Measurements from ENCODE around the gene PTN.
"Not testable (repeated sequence)": the region's sequence is repeated elsewhere in the genome, so short reads cannot be mapped to it uniquely, and the experiment has no call there.

PTN gene

GRCh38 chr7:137258552-137258951 lies 85.0 kb downstream of the PTN start:
- Mint-ChIP-seq H3K27ac (no peak overlapping the region), H3K4me1 (no peaks in the 10 kb centered on the region), H3K9me3 (peaks cover 3% of the 10 kb centered on the region), H3K27me3 (no peaks in the 10 kb centered on the region), H3K36me3 (no peaks in the 10 kb centered on the region), H3K4me3 (no peak overlapping the region)
- ATAC-seq, result no peak

- no peak for ATAC-seq
- no peaks in the 10 kb centered on the region for H3K9me3 Mint-ChIP-seq
- H3K27me3 Mint-ChIP-seq, result no peaks in the 10 kb centered on the region
- no peaks in the 10 kb centered on the region for H3K36me3 Mint-ChIP-seq
- no peaks in the 10 kb centered on the region for H3K4me1 Mint-ChIP-seq
- no peak overlapping the region for H3K4me3 Mint-ChIP-seq
- no peak overlapping the region for H3K27ac Mint-ChIP-seq
Measured at GRCh38 chr7:137254766-137255165, 88.8 kb downstream of the PTN start.

GRCh38 chr7:137245890-137246289 lies 97.6 kb downstream of the PTN start:
- Mint-ChIP-seq H3K9me3 (peaks cover under 1% of the 10 kb centered on the region), H3K36me3 (no peaks in the 10 kb centered on the region), H3K27ac (no peak overlapping the region), H3K27me3 (no peaks in the 10 kb centered on the region), H3K4me1 (no peaks in the 10 kb centered on the region), H3K4me3 (no peak overlapping the region)
- ATAC-seq, result no peak

- no peaks in the 10 kb centered on the region for H3K36me3 Mint-ChIP-seq
- peaks cover 2% of the 10 kb centered on the region for H3K9me3 Mint-ChIP-seq
- no peak overlapping the region for H3K4me3 Mint-ChIP-seq
- no peak for ATAC-seq
- H3K27me3 Mint-ChIP-seq, result no peaks in the 10 kb centered on the region
- no peak overlapping the region for H3K27ac Mint-ChIP-seq
- no peaks in the 10 kb centered on the region for H3K4me1 Mint-ChIP-seq
Measured at GRCh38 chr7:137245186-137245585, 98.3 kb downstream of the PTN start.

- no peaks in the 10 kb centered on the region for H3K27me3 Mint-ChIP-seq
- H3K27ac Mint-ChIP-seq, result no peak overlapping the region
- no peaks in the 10 kb centered on the region for H3K4me1 Mint-ChIP-seq
- H3K4me3 Mint-ChIP-seq, result no peak overlapping the region
- H3K9me3 Mint-ChIP-seq, result peaks cover 2% of the 10 kb centered on the region
- no peak for ATAC-seq
- no peaks in the 10 kb centered on the region for H3K36me3 Mint-ChIP-seq
Measured at GRCh38 chr7:137243741-137244140, 99.8 kb downstream of the PTN start.

- no peak for ATAC-seq
- H3K27ac Mint-ChIP-seq, result no peak overlapping the region
- H3K4me3 Mint-ChIP-seq, result no peak overlapping the region
- H3K36me3 Mint-ChIP-seq, result no peaks in the 10 kb centered on the region
- H3K27me3 Mint-ChIP-seq, result no peaks in the 10 kb centered on the region
- H3K4me1 Mint-ChIP-seq, result no peaks in the 10 kb centered on the region
- peaks cover 2% of the 10 kb centered on the region for H3K9me3 Mint-ChIP-seq
Measured at GRCh38 chr7:137242616-137243015, 100.9 kb downstream of the PTN start.

GRCh38 chr7:137241655-137242360 lies 101.7 kb downstream of the PTN start:
- no peak overlapping the region for H3K27ac Mint-ChIP-seq

GRCh38 chr7:137239186-137239585 lies 104.3 kb downstream of the PTN start:
- H3K27ac Mint-ChIP-seq, H3K4me1 Mint-ChIP-seq, H3K9me3 Mint-ChIP-seq, H3K36me3 Mint-ChIP-seq, H3K4me3 Mint-ChIP-seq, ATAC-seq, H3K27me3 Mint-ChIP-seq: not testable (repeated sequence)

More at GRCh38 chr7:137241655-137242360, 101.7 kb downstream of the PTN start:
- H3K4me3 Mint-ChIP-seq, result no peak overlapping the region
- no peaks in the 10 kb centered on the region for H3K36me3 Mint-ChIP-seq
- no peak for ATAC-seq
- H3K27me3 Mint-ChIP-seq, result no peaks in the 10 kb centered on the region
- peaks cover 2% of the 10 kb centered on the region for H3K9me3 Mint-ChIP-seq
- H3K4me1 Mint-ChIP-seq, result no peaks in the 10 kb centered on the region

- H3K4me1 Mint-ChIP-seq, result no peaks in the 10 kb centered on the region
- H3K4me3 Mint-ChIP-seq, result no peak overlapping the region
- no peaks in the 10 kb centered on the region for H3K36me3 Mint-ChIP-seq
- no peak for ATAC-seq
- H3K9me3 Mint-ChIP-seq, result peaks cover 7% of the 10 kb centered on the region
- H3K27me3 Mint-ChIP-seq, result no peaks in the 10 kb centered on the region
- H3K27ac Mint-ChIP-seq, result no peak overlapping the region
Measured at GRCh38 chr7:137235434-137235833, 108.1 kb downstream of the PTN start.

- no peak for ATAC-seq
- Mint-ChIP-seq H3K4me3 (no peak overlapping the region), H3K4me1 (no peaks in the 10 kb centered on the region), H3K27me3 (no peaks in the 10 kb centered on the region), H3K9me3 (peaks cover 7% of the 10 kb centered on the region), H3K36me3 (no peaks in the 10 kb centered on the region), H3K27ac (no peak overlapping the region)
Measured at GRCh38 chr7:137231167-137231566, 112.4 kb downstream of the PTN start.

GRCh38 chr7:137221467-137221866 lies 122.1 kb downstream of the PTN start:
- Mint-ChIP-seq H3K27me3 (no peaks in the 10 kb centered on the region), H3K27ac (no peak overlapping the region), H3K36me3 (no peaks in the 10 kb centered on the region), H3K4me1 (no peaks in the 10 kb centered on the region), H3K9me3 (peaks cover 8% of the 10 kb centered on the region), H3K4me3 (no peak overlapping the region)
- ATAC-seq, result peak; percentile 39

- Mint-ChIP-seq H3K27ac (no peak overlapping the region), H3K27me3 (no peaks in the 10 kb centered on the region), H3K4me3 (no peak overlapping the region), H3K4me1 (no peaks in the 10 kb centered on the region), H3K9me3 (peaks cover 10% of the 10 kb centered on the region), H3K36me3 (no peaks in the 10 kb centered on the region)
- ATAC-seq, result no peak
Measured at GRCh38 chr7:137213744-137214143, 129.8 kb downstream of the PTN start.

GRCh38 chr7:137209151-137209817 lies 134.2 kb downstream of the PTN start:
- no peak overlapping the region for H3K4me3 Mint-ChIP-seq
- H3K9me3 Mint-ChIP-seq, result peaks cover 9% of the 10 kb centered on the region
- no peak for ATAC-seq
- H3K27ac Mint-ChIP-seq, result no peak overlapping the region
- H3K4me1 Mint-ChIP-seq, result no peaks in the 10 kb centered on the region
- H3K36me3 Mint-ChIP-seq, result no peaks in the 10 kb centered on the region
- no peaks in the 10 kb centered on the region for H3K27me3 Mint-ChIP-seq

GRCh38 chr7:137206770-137207169 lies 136.8 kb downstream of the PTN start:
- no peak overlapping the region for H3K4me3 Mint-ChIP-seq
- H3K27me3 Mint-ChIP-seq, result no peaks in the 10 kb centered on the region
- no peaks in the 10 kb centered on the region for H3K36me3 Mint-ChIP-seq
- no peak overlapping the region for H3K27ac Mint-ChIP-seq
- ATAC-seq, result no peak
- peaks cover 9% of the 10 kb centered on the region for H3K9me3 Mint-ChIP-seq
- no peaks in the 10 kb centered on the region for H3K4me1 Mint-ChIP-seq

- peaks cover 9% of the 10 kb centered on the region for H3K9me3 Mint-ChIP-seq
- H3K36me3 Mint-ChIP-seq, result no peaks in the 10 kb centered on the region
- no peaks in the 10 kb centered on the region for H3K4me1 Mint-ChIP-seq
Measured at GRCh38 chr7:137204246-137204645, 139.3 kb downstream of the PTN start.

GRCh38 chr7:137203351-137203750 lies 140.2 kb downstream of the PTN start:
- Mint-ChIP-seq H3K27me3 (no peaks in the 10 kb centered on the region), H3K27ac (no peak overlapping the region), H3K4me1 (no peaks in the 10 kb centered on the region), H3K4me3 (no peak overlapping the region), H3K9me3 (peaks cover 9% of the 10 kb centered on the region), H3K36me3 (no peaks in the 10 kb centered on the region)
- no peak for ATAC-seq

More at GRCh38 chr7:137204246-137204645, 139.3 kb downstream of the PTN start:
- H3K27me3 Mint-ChIP-seq, result no peaks in the 10 kb centered on the region
- ATAC-seq, result no peak
- H3K27ac Mint-ChIP-seq, result no peak overlapping the region
- H3K4me3 Mint-ChIP-seq, result no peak overlapping the region

Measured in stimulated activated memory B cell treated with anti-CD40 and anti-IgM and Interleukin-4, amounts not matched to agents 10 μg/mL and 1 μg/mL and 100 μg/mL, for 72 hours (primary cell).